Smooth muscle cell (in vitro differentiated cells): Measurements from ENCODE around the gene FHIT. TPM values are rescaled to one million over a fixed set of nuclear protein-coding genes. Genes with fewer than 3 reads are reported as not detected.
A peak's percentile ranks its signal among the peaks of the same experiment; 100 is the strongest.

ENCODE experiments used
- DNase-seq: peaks from one replicate; lab custom pipeline; 2025; ENCODE audit not compliant: unreplicated experiment; lab: John Stamatoyannopoulos, UW
- H2AFZ ChIP-seq: fragments of 200-600 bp; sonication (generic); 2 replicates; pipeline ENCODE4 v1.6.0; 2016; ENCODE audit warnings: antibody characterized with exemption, low read depth, mild to moderate bottlenecking
- H3F3A ChIP-seq: fragments of 200-600 bp; sonication (generic); 2 replicates; pipeline ENCODE4 v1.6.0; 2017; ENCODE audit warnings: antibody characterized with exemption, low read depth
- H3K27ac ChIP-seq: fragments of 200-600 bp; sonication (generic); 2 replicates; pipeline ENCODE4 v1.5.1; 2016; ENCODE audit warnings: low read depth, mild to moderate bottlenecking
- H3K27me3 ChIP-seq: fragments of 200-600 bp; sonication (generic); 2 replicates; pipeline ENCODE4 v1.6.1; 2016; ENCODE audit warnings: low read depth, mild to moderate bottlenecking
- H3K36me3 ChIP-seq: fragments of 200-600 bp; sonication (generic); 2 replicates; pipeline ENCODE4 v1.5.1; 2016; ENCODE audit warnings: low read depth
- H3K4me1 ChIP-seq: fragments of 200-600 bp; sonication (generic); 2 replicates; pipeline ENCODE4 v1.5.1; 2016; ENCODE audit warnings: low read depth
- H3K4me2 ChIP-seq: fragments of 200-600 bp; sonication (generic); 2 replicates; pipeline ENCODE4 v1.6.0; 2016; ENCODE audit warnings: mild to moderate bottlenecking
- H3K4me3 ChIP-seq: fragments of 200-600 bp; sonication (generic); 2 replicates; pipeline ENCODE4 v1.5.1; 2016; ENCODE audit warnings: mild to moderate bottlenecking
- H3K79me2 ChIP-seq: fragments of 200-600 bp; sonication (generic); 2 replicates; pipeline ENCODE4 v1.6.0; 2016; ENCODE audit warnings: low read depth, mild to moderate bottlenecking
- H3K9ac ChIP-seq: fragments of 200-600 bp; sonication (generic); 2 replicates; pipeline ENCODE4 v1.6.0; 2016; ENCODE audit warnings: low read depth
- H3K9me3 ChIP-seq: fragments of 200-600 bp; sonication (generic); replicated peaks from 2 replicates; pipeline ENCODE4 v1.5.1; 2016; ENCODE audit warnings: low read depth
- H4K20me1 ChIP-seq: fragments of 200-600 bp; sonication (generic); 2 replicates; pipeline ENCODE4 v1.6.0; 2016; ENCODE audit warnings: low read depth
- WGBS: methylation state at CpG from one replicate; pipeline ENCODE4 v1.1.7; 2016; ENCODE audit warnings: low lambda C conversion rate; 5-methylcytosine and 5-hydroxymethylcytosine counted together
- polyA plus RNA-seq: library from polyadenylated mRNA; unstranded; fragments of >200 nt; fragmentation: Nextera tagmentation; extraction: Ambion mirVana; gene quantifications from 2 replicates; pipeline ENCODE4 v1.2.1, GENCODE V29; 2016
- total RNA-seq: library from RNA; depleted of rRNA; stranded (reverse); fragments of >200 nt; gene quantifications from 2 replicates; pipeline ENCODE4 v1.2.3, GENCODE V29; 2014
- TF ChIP-seq, protein P1 (sequence below): fragments of 200-600 bp; sonication (generic); IDR thresholded peaks from 2 replicates; pipeline ENCODE4 v1.5.1; 2017; ENCODE audit warnings: borderline replicate concordance, mild to moderate bottlenecking, antibody characterized with exemption; ENCODE audit not compliant: insufficient read depth, poor library complexity, severe bottlenecking

FHIT gene
- total and polyA plus RNA-seq, 2 experiments from 2014 or later, result 5.9 to 6.7 TPM

DNA sequence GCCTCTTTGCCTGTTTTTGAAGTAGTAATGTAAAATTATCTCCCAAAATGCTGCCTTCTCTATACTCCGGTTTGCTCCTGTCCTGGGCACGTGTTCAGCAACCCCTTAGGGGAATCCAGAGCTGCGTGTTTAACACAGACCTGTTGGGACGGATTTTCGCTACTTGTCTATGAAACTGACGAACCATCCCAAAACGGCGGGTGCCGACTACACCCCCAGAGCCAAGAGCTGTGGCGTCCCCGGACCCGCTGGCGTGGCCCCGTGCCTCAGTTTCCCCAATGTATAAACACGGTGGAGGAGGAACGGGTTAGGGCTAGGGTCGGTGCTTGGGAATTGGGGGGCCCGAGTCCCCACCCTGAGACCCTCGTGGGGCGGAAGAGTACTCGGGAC, 473 bp downstream of the FHIT start:
- TF ChIP-seq, protein P1, sequence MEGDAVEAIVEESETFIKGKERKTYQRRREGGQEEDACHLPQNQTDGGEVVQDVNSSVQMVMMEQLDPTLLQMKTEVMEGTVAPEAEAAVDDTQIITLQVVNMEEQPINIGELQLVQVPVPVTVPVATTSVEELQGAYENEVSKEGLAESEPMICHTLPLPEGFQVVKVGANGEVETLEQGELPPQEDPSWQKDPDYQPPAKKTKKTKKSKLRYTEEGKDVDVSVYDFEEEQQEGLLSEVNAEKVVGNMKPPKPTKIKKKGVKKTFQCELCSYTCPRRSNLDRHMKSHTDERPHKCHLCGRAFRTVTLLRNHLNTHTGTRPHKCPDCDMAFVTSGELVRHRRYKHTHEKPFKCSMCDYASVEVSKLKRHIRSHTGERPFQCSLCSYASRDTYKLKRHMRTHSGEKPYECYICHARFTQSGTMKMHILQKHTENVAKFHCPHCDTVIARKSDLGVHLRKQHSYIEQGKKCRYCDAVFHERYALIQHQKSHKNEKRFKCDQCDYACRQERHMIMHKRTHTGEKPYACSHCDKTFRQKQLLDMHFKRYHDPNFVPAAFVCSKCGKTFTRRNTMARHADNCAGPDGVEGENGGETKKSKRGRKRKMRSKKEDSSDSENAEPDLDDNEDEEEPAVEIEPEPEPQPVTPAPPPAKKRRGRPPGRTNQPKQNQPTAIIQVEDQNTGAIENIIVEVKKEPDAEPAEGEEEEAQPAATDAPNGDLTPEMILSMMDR, result no peak
- no peaks in the 10 kb centered on the region for H3K9me3 ChIP-seq
- peaks cover 7% of the 10 kb centered on the region for H3K4me1 ChIP-seq
- H3K9ac ChIP-seq, result peak overlapping the region; percentile 79
- peak overlapping the region; percentile 100 for H2AFZ ChIP-seq
- no peaks in the 10 kb centered on the region for H3K79me2 ChIP-seq
- H3K27ac ChIP-seq, result no peak overlapping the region
- H3F3A ChIP-seq, result no peaks in the 10 kb centered on the region
- H3K27me3 ChIP-seq, result no peaks in the 10 kb centered on the region
- no peaks in the 10 kb centered on the region for H4K20me1 ChIP-seq
- WGBS, result 32% methylated on average over 20 of the region's 21 CpGs
- H3K4me2 ChIP-seq, result peak overlapping the region; percentile 90
- peak overlapping the region; percentile 81 for H3K4me3 ChIP-seq
- H3K36me3 ChIP-seq, result no peaks in the 10 kb centered on the region
- DNase-seq, result no peak

DNA sequence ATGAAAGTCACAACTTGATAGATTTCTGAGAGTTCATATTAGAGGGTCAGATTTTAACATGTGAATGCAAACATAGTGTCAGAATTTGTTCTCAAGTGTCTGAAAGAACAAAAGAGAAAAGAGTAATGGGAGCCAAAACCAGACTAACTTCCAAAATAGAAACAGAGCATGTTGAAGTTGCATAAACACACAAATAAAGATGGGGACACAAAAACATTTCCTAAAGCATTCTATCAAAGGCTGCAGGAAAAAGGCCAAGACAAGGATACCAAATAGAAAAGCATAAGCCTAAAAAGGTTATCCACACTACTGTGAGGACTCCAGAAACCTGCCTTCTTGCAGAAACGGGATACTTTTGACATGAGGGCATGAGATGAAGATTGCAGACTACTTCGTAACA, 2.8 kb downstream of the FHIT start:
- 94% methylated on average over 2 of the region's 2 CpGs for WGBS
- TF ChIP-seq, protein P1, result no peak
- no peak overlapping the region for H3K4me2 ChIP-seq

DNA sequence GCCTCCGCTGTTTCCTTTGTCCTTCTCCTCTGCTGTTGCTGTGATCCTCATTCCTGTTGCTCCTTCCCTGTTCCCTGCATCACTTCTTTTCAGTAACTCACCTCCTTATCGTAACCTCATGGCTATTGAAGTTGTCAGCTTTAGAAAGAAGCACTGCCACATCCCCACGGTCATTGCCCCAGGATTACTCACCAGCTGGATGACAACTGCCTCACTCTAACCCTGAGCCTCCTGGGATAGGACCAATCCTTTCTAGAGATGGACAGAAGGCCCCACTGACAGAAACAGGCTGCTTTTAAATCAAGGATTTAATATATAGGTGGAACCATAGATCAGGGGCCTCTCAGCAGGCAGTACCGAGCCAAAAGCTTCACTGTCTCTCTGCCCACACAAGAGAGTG, 4.1 kb downstream of the FHIT start:
- Histone ChIP-seq H3K9ac (no peak overlapping the region), H3K36me3 (no peaks in the 10 kb centered on the region), H3K9me3 (no peaks in the 10 kb centered on the region), H3K79me2 (no peaks in the 10 kb centered on the region), H3K27ac (no peak overlapping the region), H3K27me3 (no peaks in the 10 kb centered on the region), H3K4me1 (peaks cover 27% of the 10 kb centered on the region), H3K4me2 (no peak overlapping the region), H4K20me1 (no peaks in the 10 kb centered on the region), H3K4me3 (no peak overlapping the region), H3F3A (no peaks in the 10 kb centered on the region), H2AFZ (no peak overlapping the region)
- 85% methylated on average over 4 of the region's 4 CpGs for WGBS
- TF ChIP-seq, protein P1, result no peak
- no peak for DNase-seq

More for the DNA sequence above, 2.8 kb downstream of the FHIT start:
- Histone ChIP-seq H3K4me3 (no peak overlapping the region), H3K79me2 (no peaks in the 10 kb centered on the region), H3K36me3 (no peaks in the 10 kb centered on the region), H3F3A (no peaks in the 10 kb centered on the region), H2AFZ (no peak overlapping the region), H3K9ac (no peak overlapping the region), H4K20me1 (no peaks in the 10 kb centered on the region), H3K9me3 (no peaks in the 10 kb centered on the region), H3K27ac (no peak overlapping the region), H3K27me3 (no peaks in the 10 kb centered on the region), H3K4me1 (peaks cover 18% of the 10 kb centered on the region)
- DNase-seq, result no peak

DNA sequence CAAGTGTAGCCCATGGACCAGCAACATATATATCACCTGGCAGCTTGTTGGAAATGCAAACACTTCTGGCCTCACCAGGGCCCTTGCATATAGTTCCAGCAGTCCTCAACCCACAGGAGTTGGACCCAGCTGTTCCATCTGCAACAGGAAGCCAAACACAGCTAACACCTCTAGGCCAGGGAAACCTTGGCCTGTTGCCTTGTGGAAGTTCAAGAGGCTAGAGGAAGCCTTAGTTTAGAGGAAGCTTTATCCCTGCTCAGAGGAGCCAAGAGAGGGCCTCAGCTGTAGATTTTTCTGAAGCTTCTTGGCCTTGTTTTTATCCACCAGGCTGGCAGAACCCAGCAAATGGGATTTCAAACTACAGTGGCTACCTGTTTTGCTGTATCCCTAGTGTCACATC, 11.4 kb downstream of the FHIT start:
- H2AFZ ChIP-seq, result no peak overlapping the region
- no peak overlapping the region for H3K4me2 ChIP-seq
- no peaks in the 10 kb centered on the region for H4K20me1 ChIP-seq
- H3K27me3 ChIP-seq, result no peaks in the 10 kb centered on the region
- peaks cover 26% of the 10 kb centered on the region for H3K4me1 ChIP-seq
- DNase-seq, result no peak
- H3K27ac ChIP-seq, result no peak overlapping the region
- H3K79me2 ChIP-seq, result no peaks in the 10 kb centered on the region
- H3F3A ChIP-seq, result peaks cover 3% of the 10 kb centered on the region
- H3K4me3 ChIP-seq, result no peak overlapping the region
- no peaks in the 10 kb centered on the region for H3K36me3 ChIP-seq
- H3K9ac ChIP-seq, result no peak overlapping the region
- no peaks in the 10 kb centered on the region for H3K9me3 ChIP-seq
- TF ChIP-seq, protein P1, result no peak
